NT2/D1 (cell line): ENCODE results near the gene LOX.

Source experiments
- SUZ12 ChIP-seq: IDR thresholded peaks from 2 replicates; pipeline ENCODE4 v1.6.1; 2011; ENCODE audit not compliant: insufficient read length, insufficient read depth; ENCODE audit errors: extremely low read depth
- YY1 ChIP-seq: IDR thresholded peaks from 2 replicates; pipeline ENCODE4 v1.6.1; 2011; ENCODE audit not compliant: insufficient read length, insufficient read depth

DNA sequence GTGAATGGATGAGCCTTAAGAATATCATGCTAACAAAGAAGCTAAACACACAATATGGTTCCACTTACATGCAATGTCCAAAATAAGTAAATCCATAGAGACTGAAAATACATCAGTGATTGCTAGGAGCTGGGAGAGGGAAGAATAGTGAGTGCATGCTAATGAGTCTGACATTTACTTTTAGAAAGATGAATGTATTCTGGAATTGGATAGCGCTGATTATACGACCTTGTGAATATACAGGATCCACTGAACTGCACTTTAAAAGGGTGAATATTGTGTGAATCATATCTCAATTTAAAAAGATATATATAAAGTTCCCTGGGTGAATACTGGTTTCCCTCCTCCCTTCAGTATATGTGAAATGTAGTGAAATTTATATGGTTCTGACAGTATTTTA, 46.2 kb downstream of the LOX start:
- TF ChIP-seq YY1 (no peak), SUZ12 (no peak)
